Uterus (tissue), 4 donors: Measurements from ENCODE around the gene DUSP14. TPM values are rescaled to one million over a fixed set of nuclear protein-coding genes. Genes with fewer than 3 reads are reported as not detected.
"Not testable (repeated sequence)": the region's sequence is repeated elsewhere in the genome, so short reads cannot be mapped to it uniquely, and the experiment has no call there.

Experiments used
- DNase-seq, 2 donors: peaks; one replicate each; pipeline ENCODE4 v3.0.0-alpha.2; 2019 to 2020
- H3K27ac ChIP-seq, 2 donors: fragments of 200-600 bp; sonication (generic); 1 replicate in 1 of 2; 2 replicates in 1 of 2; pipeline ENCODE4 v1.5.1; 2016 to 2018
- H3K27me3 ChIP-seq, 2 donors: fragments of 200-600 bp; sonication (generic); one replicate each; pipeline ENCODE4 v1.5.1; 2018 to 2019; ENCODE audit warnings: control low read depth in 1 of 2
- H3K36me3 ChIP-seq, 2 donors: fragments of 200-600 bp; sonication (generic); one replicate each; pipeline ENCODE4 v1.5.1; 2019; ENCODE audit warnings: control low read depth in 1 of 2
- H3K4me1 ChIP-seq, 2 donors: fragments of 200-600 bp; sonication (generic); one replicate each; pipeline ENCODE4 v1.5.1; 2018 to 2019; ENCODE audit warnings: control low read depth in 1 of 2
- H3K4me3 ChIP-seq, 2 donors: fragments of 200-600 bp; sonication (generic); 1 replicate in 1 of 2; 2 replicates in 1 of 2; pipeline ENCODE4 v1.5.1; 2018 to 2019; ENCODE audit warnings: mild to moderate bottlenecking in 1 of 2
- H3K9me3 ChIP-seq, 2 donors: fragments of 200-600 bp; sonication (generic); one replicate each; pipeline ENCODE4 v1.5.1; 2019; ENCODE audit warnings: control low read depth in 1 of 2
- POLR2A ChIP-seq, 2 donors: fragments of 450-650 bp; IDR thresholded peaks; one replicate each; pipeline ENCODE4 v1.6.1; 2016; ENCODE audit warnings: antibody characterized with exemption in 2 of 2, mild to moderate bottlenecking in 1 of 2, moderate library complexity in 1 of 2
- intact Hi-C: fragments of 100-400 bp; cut with DNase I; formaldehyde crosslinking; loops from one replicate; pipeline ENCODE4 v1.15.1; 2023; ENCODE audit warnings: low total_unique reads
- total RNA-seq, 4 donors: library from RNA; depleted of rRNA in 3 of 4; stranded (reverse); fragments of >200 nt in 3 of 4; gene quantifications; one replicate each; pipeline versions ENCODE4 v1.1.0 to v1.2.4, GENCODE V29; 2014 to 2023
- TF ChIP-seq, protein P1 (sequence below), 4 experiments: fragments of 200-600 bp in 2 of 4; fragments of 450-650 bp in 2 of 4; sonication (generic) in 2 of 4; IDR thresholded peaks; one replicate each; pipeline ENCODE4 v1.5.1; 2016 to 2019; ENCODE audit warnings: antibody characterized with exemption in 4 of 4, mild to moderate bottlenecking in 2 of 4, moderate library complexity in 1 of 4
- donor health status: DM: yes; HTN: yes; CAD: no.

DUSP14 gene, protein sequence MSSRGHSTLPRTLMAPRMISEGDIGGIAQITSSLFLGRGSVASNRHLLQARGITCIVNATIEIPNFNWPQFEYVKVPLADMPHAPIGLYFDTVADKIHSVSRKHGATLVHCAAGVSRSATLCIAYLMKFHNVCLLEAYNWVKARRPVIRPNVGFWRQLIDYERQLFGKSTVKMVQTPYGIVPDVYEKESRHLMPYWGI
- 10 to 100 TPM; 10.4 to 70.0 (median 32.6) TPM for total RNA-seq

- Histone ChIP-seq H3K27ac (peak within 1 kb of the TSS; percentile 84 to 89), H3K27me3 (no peaks in the 10 kb centered on the region), H3K4me3 (peak within 1 kb of the TSS; percentile 88 to 97), H3K36me3 (no peaks in the 10 kb centered on the region), H3K9me3 (no peaks in the 10 kb centered on the region), H3K4me1 (no peaks in the 10 kb centered on the region)
- TF ChIP-seq, protein P1, sequence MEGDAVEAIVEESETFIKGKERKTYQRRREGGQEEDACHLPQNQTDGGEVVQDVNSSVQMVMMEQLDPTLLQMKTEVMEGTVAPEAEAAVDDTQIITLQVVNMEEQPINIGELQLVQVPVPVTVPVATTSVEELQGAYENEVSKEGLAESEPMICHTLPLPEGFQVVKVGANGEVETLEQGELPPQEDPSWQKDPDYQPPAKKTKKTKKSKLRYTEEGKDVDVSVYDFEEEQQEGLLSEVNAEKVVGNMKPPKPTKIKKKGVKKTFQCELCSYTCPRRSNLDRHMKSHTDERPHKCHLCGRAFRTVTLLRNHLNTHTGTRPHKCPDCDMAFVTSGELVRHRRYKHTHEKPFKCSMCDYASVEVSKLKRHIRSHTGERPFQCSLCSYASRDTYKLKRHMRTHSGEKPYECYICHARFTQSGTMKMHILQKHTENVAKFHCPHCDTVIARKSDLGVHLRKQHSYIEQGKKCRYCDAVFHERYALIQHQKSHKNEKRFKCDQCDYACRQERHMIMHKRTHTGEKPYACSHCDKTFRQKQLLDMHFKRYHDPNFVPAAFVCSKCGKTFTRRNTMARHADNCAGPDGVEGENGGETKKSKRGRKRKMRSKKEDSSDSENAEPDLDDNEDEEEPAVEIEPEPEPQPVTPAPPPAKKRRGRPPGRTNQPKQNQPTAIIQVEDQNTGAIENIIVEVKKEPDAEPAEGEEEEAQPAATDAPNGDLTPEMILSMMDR (IDR thresholded peaks at IDR 0.05) = no peak
- peak; percentile 72 to 86 for TF ChIP-seq POLR2A (IDR thresholded peaks at IDR 0.05)
- intact Hi-C loops = no loop called here
- DNase-seq = peak; percentile 69 to 83
Measured at GRCh38 chr17:37489197-37490001, at the start of gene DUSP14. TSS of gene DUSP14 (plus strand) at chr17:37489891. CDS start at chr17:37512273, 22,382 bp downstream.

GRCh38 chr17:37440424-37440823, 49.3 kb upstream of the DUSP14 start:
- Histone ChIP-seq H3K9me3 (no peaks in the 10 kb centered on the region), H3K27me3 (no peaks in the 10 kb centered on the region), H3K4me1 (no peaks in the 10 kb centered on the region), H3K4me3 (no peak overlapping the region), H3K36me3 (no peaks in the 10 kb centered on the region), H3K27ac (no peak overlapping the region)
- TF ChIP-seq, protein P1 (IDR thresholded peaks at IDR 0.05) = no peak
- no peak for DNase-seq
- intact Hi-C loops = no loop called here

DNA sequence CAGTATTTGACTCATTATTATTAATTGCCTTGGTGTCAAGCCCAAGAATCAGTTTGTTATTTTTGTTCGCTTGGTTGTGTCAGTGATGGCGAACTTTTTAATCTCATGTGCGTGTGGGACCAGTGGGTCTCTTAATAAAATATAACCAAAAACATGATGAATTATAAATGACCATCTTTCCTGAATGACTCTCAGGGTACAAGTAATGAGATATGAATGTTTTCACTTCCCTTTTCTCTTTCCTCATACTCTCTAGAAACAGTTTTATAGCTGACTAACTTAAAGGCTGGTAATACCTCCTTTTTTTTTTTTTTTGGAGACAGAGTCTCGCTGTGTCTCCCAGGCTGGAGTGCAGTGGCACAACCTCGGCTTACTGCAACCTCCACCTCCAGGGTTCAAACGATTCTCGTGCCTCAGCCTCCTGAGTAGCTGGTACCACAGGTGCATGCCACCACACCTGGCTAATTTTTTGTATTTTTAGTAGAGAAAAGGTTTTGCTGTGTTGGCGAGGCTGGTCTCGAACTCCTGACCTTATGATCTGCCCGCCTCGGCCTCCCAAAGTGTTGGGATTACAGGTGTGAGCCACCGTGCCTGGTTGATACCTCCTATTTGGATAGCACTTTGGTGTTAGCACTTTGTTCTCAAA, 48.2 kb upstream of the DUSP14 start:
- H3K36me3 ChIP-seq, H3K27ac ChIP-seq, H3K4me3 ChIP-seq, intact Hi-C loops, DNase-seq, H3K9me3 ChIP-seq, H3K4me1 ChIP-seq, H3K27me3 ChIP-seq: not testable (repeated sequence)

- no peaks in the 10 kb centered on the region for H3K4me1 ChIP-seq
- no peaks in the 10 kb centered on the region for H3K9me3 ChIP-seq
- H3K27me3 ChIP-seq = no peaks in the 10 kb centered on the region
- H3K27ac ChIP-seq = no peak overlapping the region
- intact Hi-C loops = no loop called here
- H3K4me3 ChIP-seq = no peak overlapping the region
- TF ChIP-seq POLR2A (IDR thresholded peaks at IDR 0.05) = no peak
- TF ChIP-seq, protein P1 (IDR thresholded peaks at IDR 0.05) = no peak
- DNase-seq = no peak
- no peaks in the 10 kb centered on the region for H3K36me3 ChIP-seq
Measured at GRCh38 chr17:37446027-37446426, 43.7 kb upstream of the DUSP14 start.

DNA sequence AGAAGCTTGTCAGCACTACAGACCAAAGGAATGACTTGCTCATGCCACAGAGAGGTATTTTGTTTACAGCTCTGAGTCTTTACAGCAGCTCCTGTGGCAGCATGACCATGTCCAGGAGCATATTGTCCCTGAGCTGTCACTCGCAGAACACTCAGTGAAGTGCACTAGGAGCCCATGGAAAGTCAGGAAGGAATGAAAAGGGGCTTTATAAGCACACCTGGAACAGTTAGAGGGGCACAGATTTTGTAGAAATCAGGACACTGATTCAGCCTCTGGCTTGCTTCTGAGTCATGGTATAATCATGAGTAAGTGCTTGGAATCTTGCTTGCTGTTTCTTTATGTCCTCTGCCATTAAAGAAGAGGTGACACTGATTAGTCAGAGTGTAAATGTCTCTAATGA, 42.0 kb upstream of the DUSP14 start:
- Histone ChIP-seq H3K27ac (no peak overlapping the region), H3K36me3 (no peaks in the 10 kb centered on the region), H3K9me3 (no peaks in the 10 kb centered on the region), H3K27me3 (no peaks in the 10 kb centered on the region), H3K4me3 (no peak overlapping the region), H3K4me1 (no peaks in the 10 kb centered on the region)
- DNase-seq = no peak
- intact Hi-C loops = no loop called here
- TF ChIP-seq, protein P1 (IDR thresholded peaks at IDR 0.05) = no peak
- no peak for TF ChIP-seq POLR2A (IDR thresholded peaks at IDR 0.05)
